WTC11 (cell line): ENCODE measurements around the gene GRIN3B. TPM values are rescaled to one million over a fixed set of nuclear protein-coding genes. Genes with fewer than 3 reads are reported as not detected.

Experiments
- ATAC-seq: fragments of 200-7000 bp; cut with Tn5 transposase; 2 replicates; pipeline ENCODE4 v1.10.0; 2021; ENCODE audit warnings: mild to moderate bottlenecking, moderate library complexity
- CTCF ChIA-PET: fragments of 300-600 bp; sonication (Branson Sonifier 250); formaldehyde crosslinking; loops from one replicate; lab custom pipeline; 2021; ENCODE audit warnings: antibody characterized with exemption; lab: Charles Lee
- POLR2A ChIA-PET: fragments of 350-600 bp; sonication (Branson Sonifier 250); formaldehyde crosslinking; loops from one replicate; lab custom pipeline; 2021; ENCODE audit warnings: antibody characterized with exemption; lab: Charles Lee
- DNase-seq: peaks from one replicate; pipeline ENCODE4 v3.0.0; 2021; ENCODE audit warnings: low spot score
- H3K27ac Mint-ChIP-seq: 2 replicates; pipeline ENCODE4 v1.8.0; 2021; ENCODE audit warnings: mixed read lengths
- H3K27me3 Mint-ChIP-seq: 2 replicates; pipeline ENCODE4 v1.8.0; 2021; ENCODE audit warnings: low read depth, mild to moderate bottlenecking, moderate library complexity, mixed read lengths
- H3K36me3 Mint-ChIP-seq: 2 replicates; pipeline ENCODE4 v1.8.0; 2021; ENCODE audit warnings: mixed read lengths
- H3K4me1 Mint-ChIP-seq: 2 replicates; pipeline ENCODE4 v1.8.0; 2022; ENCODE audit warnings: mixed read lengths
- H3K4me3 Mint-ChIP-seq: 2 replicates; pipeline ENCODE4 v1.8.0; 2021; ENCODE audit warnings: mild to moderate bottlenecking, moderate library complexity, mixed read lengths
- H3K9me3 Mint-ChIP-seq: 2 replicates; pipeline ENCODE4 v1.8.0; 2021; ENCODE audit warnings: mixed read lengths
- ATF1 ChIP-seq: sonication (generic); formaldehyde crosslinking; IDR thresholded peaks from 2 replicates; pipeline ENCODE4 v1.8.1; 2023; ENCODE audit warnings: mild to moderate bottlenecking, moderate library complexity, missing genetic modification reagents
- CBFB ChIP-seq: sonication (generic); formaldehyde crosslinking; IDR thresholded peaks from 2 replicates; pipeline ENCODE4 v1.8.1; 2022; ENCODE audit warnings: mild to moderate bottlenecking, low read depth, missing genetic modification reagents
- EMX1 ChIP-seq: fragments of 250-450 bp; sonication (Bioruptor Pico); IDR thresholded peaks from 2 replicates; pipeline ENCODE4 v1.8.0; 2021; ENCODE audit warnings: mild to moderate bottlenecking
- ETV6 ChIP-seq: sonication (generic); formaldehyde crosslinking; IDR thresholded peaks from 2 replicates; pipeline ENCODE4 v1.8.1; 2022; ENCODE audit warnings: mild to moderate bottlenecking, missing genetic modification reagents
- GTF2I ChIP-seq: fragments of 250-450 bp; sonication (Bioruptor Pico); conservative IDR thresholded peaks from 2 replicates; pipeline ENCODE4 v1.4.0; 2021; ENCODE audit warnings: mild to moderate bottlenecking
- NFE2L1 ChIP-seq: sonication (generic); formaldehyde crosslinking; IDR thresholded peaks from 2 replicates; pipeline ENCODE4 v1.8.1; 2023; ENCODE audit warnings: missing genetic modification reagents
- NR2C2 ChIP-seq: sonication (generic); formaldehyde crosslinking; IDR thresholded peaks from 2 replicates; pipeline ENCODE4 v1.8.0; 2022; ENCODE audit warnings: mild to moderate bottlenecking, missing genetic modification reagents
- OVOL2 ChIP-seq: fragments of 250-450 bp; sonication (Bioruptor Pico); IDR thresholded peaks from 2 replicates; pipeline ENCODE4 v1.9.0; 2021; ENCODE audit warnings: mild to moderate bottlenecking, borderline replicate concordance
- TEAD1 ChIP-seq: sonication (generic); formaldehyde crosslinking; IDR thresholded peaks from 2 replicates; pipeline ENCODE4 v1.8.0; 2022; ENCODE audit warnings: mild to moderate bottlenecking, missing genetic modification reagents
- ZNF138 ChIP-seq: sonication (generic); formaldehyde crosslinking; conservative IDR thresholded peaks from 2 replicates; pipeline ENCODE4 v1.8.1; 2022; ENCODE audit warnings: mild to moderate bottlenecking, moderate library complexity, missing genetic modification reagents
- total RNA-seq: library from RNA; stranded (reverse); gene quantifications from 3 replicates; pipeline ENCODE4 v1.2.3, GENCODE V29; 2021
- TF ChIP-seq, protein P1 (sequence below): fragments of 200-600 bp; IDR thresholded peaks from 2 replicates; pipeline ENCODE4 v1.8.0; 2022; ENCODE audit warnings: antibody characterized with exemption
- TF ChIP-seq, protein P2 (sequence below): sonication (generic); formaldehyde crosslinking; IDR thresholded peaks from 2 replicates; pipeline ENCODE4 v1.8.1; 2023; ENCODE audit warnings: mild to moderate bottlenecking, moderate library complexity, missing genetic modification reagents
- TF ChIP-seq, protein P3 (sequence below): sonication (generic); formaldehyde crosslinking; IDR thresholded peaks from 2 replicates; pipeline ENCODE4 v1.8.1; 2022; ENCODE audit warnings: low read depth, missing genetic modification reagents, borderline replicate concordance
- TF ChIP-seq, protein P4 (sequence below): sonication (generic); formaldehyde crosslinking; IDR thresholded peaks from 2 replicates; pipeline ENCODE4 v1.8.1; 2023; ENCODE audit warnings: mild to moderate bottlenecking, missing genetic modification reagents, moderate library complexity
- TF ChIP-seq, protein P5 (sequence below): sonication (generic); formaldehyde crosslinking; IDR thresholded peaks from 2 replicates; pipeline ENCODE4 v1.8.1; 2022; ENCODE audit warnings: mild to moderate bottlenecking, missing genetic modification reagents, moderate library complexity, borderline replicate concordance

GRIN3B gene
- total RNA-seq, 1 experiment from 2014 or later = 1.9 TPM

- no peak for DNase-seq
- ChIA-PET CTCF (interaction anchor here (0.5 to 1.6 kb wide), 17 partner anchors 9 to 290 kb away, joined by 3 to 11 read pairs (median 4); partner anchors contain the start of genes RNU6-2 and WDR18), POLR2A (interaction anchor here (1.0 kb wide), 1 partner anchor 299 kb away, joined by 3 read pairs; no protein-coding TSS in a partner anchor)
- H3K27ac Mint-ChIP-seq = no peak overlapping the region
- 0 out of 2 replicates have a peak, but pooled peaks have one; percentile 32 for ATAC-seq
- peaks cover 57% of the 10 kb centered on the region for H3K36me3 Mint-ChIP-seq
- no peaks in the 10 kb centered on the region for H3K27me3 Mint-ChIP-seq
- peaks cover 18% of the 10 kb centered on the region for H3K9me3 Mint-ChIP-seq
- H3K4me3 Mint-ChIP-seq = no peak overlapping the region
- peaks cover 3% of the 10 kb centered on the region; the same call in 1 of the 2 replicates for H3K4me1 Mint-ChIP-seq
- no peak for TF ChIP-seq NFE2L1 (CRISPR knock-in tag)
- no peak for TF ChIP-seq TEAD1 (CRISPR knock-in tag)
- TF ChIP-seq, protein P1, sequence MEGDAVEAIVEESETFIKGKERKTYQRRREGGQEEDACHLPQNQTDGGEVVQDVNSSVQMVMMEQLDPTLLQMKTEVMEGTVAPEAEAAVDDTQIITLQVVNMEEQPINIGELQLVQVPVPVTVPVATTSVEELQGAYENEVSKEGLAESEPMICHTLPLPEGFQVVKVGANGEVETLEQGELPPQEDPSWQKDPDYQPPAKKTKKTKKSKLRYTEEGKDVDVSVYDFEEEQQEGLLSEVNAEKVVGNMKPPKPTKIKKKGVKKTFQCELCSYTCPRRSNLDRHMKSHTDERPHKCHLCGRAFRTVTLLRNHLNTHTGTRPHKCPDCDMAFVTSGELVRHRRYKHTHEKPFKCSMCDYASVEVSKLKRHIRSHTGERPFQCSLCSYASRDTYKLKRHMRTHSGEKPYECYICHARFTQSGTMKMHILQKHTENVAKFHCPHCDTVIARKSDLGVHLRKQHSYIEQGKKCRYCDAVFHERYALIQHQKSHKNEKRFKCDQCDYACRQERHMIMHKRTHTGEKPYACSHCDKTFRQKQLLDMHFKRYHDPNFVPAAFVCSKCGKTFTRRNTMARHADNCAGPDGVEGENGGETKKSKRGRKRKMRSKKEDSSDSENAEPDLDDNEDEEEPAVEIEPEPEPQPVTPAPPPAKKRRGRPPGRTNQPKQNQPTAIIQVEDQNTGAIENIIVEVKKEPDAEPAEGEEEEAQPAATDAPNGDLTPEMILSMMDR = peak; percentile 87
- TF ChIP-seq, protein P2, sequence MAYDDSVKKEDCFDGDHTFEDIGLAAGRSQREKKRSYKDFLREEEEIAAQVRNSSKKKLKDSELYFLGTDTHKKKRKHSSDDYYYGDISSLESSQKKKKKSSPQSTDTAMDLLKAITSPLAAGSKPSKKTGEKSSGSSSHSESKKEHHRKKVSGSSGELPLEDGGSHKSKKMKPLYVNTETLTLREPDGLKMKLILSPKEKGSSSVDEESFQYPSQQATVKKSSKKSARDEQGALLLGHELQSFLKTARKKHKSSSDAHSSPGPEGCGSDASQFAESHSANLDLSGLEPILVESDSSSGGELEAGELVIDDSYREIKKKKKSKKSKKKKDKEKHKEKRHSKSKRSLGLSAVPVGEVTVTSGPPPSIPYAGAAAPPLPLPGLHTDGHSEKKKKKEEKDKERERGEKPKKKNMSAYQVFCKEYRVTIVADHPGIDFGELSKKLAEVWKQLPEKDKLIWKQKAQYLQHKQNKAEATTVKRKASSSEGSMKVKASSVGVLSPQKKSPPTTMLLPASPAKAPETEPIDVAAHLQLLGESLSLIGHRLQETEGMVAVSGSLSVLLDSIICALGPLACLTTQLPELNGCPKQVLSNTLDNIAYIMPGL (CRISPR knock-in tag) = no peak; the same call in 1 of the 2 replicates
- no peak for TF ChIP-seq ZNF138 (CRISPR knock-in tag)
- no peak for TF ChIP-seq ETV6 (CRISPR knock-in tag)
Observed at GRCh38 chr19:970695-971094, 29.5 kb upstream of the GRIN3B start.

- CTCF ChIA-PET = interaction anchor here (1.3 to 1.6 kb wide), 2 partner anchors 10 to 15 kb away, joined by 4 to 11 read pairs; no protein-coding TSS in a partner anchor
- Mint-ChIP-seq H3K27ac (no peak overlapping the region), H3K4me1 (peaks cover 3% of the 10 kb centered on the region; the same call in 1 of the 2 replicates)
- TF ChIP-seq OVOL2 = no peak
- TF ChIP-seq, protein P3, sequence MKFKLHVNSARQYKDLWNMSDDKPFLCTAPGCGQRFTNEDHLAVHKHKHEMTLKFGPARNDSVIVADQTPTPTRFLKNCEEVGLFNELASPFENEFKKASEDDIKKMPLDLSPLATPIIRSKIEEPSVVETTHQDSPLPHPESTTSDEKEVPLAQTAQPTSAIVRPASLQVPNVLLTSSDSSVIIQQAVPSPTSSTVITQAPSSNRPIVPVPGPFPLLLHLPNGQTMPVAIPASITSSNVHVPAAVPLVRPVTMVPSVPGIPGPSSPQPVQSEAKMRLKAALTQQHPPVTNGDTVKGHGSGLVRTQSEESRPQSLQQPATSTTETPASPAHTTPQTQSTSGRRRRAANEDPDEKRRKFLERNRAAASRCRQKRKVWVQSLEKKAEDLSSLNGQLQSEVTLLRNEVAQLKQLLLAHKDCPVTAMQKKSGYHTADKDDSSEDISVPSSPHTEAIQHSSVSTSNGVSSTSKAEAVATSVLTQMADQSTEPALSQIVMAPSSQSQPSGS (CRISPR knock-in tag) = no peak
- TF ChIP-seq NR2C2 = no peak
- TF ChIP-seq, protein P4, sequence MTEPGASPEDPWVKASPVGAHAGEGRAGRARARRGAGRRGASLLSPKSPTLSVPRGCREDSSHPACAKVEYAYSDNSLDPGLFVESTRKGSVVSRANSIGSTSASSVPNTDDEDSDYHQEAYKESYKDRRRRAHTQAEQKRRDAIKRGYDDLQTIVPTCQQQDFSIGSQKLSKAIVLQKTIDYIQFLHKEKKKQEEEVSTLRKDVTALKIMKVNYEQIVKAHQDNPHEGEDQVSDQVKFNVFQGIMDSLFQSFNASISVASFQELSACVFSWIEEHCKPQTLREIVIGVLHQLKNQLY = no peak
- no peak for TF ChIP-seq EMX1 (CRISPR knock-in tag)
- TF ChIP-seq, protein P5, sequence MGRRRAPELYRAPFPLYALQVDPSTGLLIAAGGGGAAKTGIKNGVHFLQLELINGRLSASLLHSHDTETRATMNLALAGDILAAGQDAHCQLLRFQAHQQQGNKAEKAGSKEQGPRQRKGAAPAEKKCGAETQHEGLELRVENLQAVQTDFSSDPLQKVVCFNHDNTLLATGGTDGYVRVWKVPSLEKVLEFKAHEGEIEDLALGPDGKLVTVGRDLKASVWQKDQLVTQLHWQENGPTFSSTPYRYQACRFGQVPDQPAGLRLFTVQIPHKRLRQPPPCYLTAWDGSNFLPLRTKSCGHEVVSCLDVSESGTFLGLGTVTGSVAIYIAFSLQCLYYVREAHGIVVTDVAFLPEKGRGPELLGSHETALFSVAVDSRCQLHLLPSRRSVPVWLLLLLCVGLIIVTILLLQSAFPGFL (CRISPR knock-in tag) = no peak
- TF ChIP-seq, all 79 proteins: peak for 0
- Mint-ChIP-seq H3K9me3 (peaks cover 13% of the 10 kb centered on the region), H3K36me3 (peaks cover 46% of the 10 kb centered on the region), H3K27me3 (no peaks in the 10 kb centered on the region), H3K4me3 (no peak overlapping the region)
- no peak for ATAC-seq
- POLR2A ChIA-PET = interaction anchor here (0.7 kb wide), 1 partner anchor 231 kb away, joined by 4 read pairs; no protein-coding TSS in a partner anchor
- no peak for DNase-seq
Observed at GRCh38 chr19:971795-972194, 28.4 kb upstream of the GRIN3B start.

DNA sequence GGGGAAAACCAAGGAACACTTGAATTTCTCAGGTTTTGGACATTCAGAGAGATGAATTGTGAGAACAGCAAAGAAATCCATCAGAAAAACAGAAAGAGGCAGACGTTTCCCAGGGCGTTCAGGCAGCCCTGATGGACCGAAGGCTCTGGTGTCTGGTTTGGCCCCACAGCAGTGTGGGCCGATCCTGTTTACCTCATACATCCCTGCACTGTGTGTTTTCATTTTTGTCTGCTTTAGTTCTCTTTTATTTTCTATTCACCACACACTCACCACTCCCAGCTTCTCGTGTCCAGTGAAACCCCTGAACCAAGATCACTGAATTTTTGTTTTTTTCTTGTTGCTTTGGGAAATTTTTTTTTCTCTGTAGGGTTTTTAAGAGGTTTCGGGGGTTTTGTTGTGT, 27.9 kb upstream of the GRIN3B start:
- H3K36me3 Mint-ChIP-seq = peaks cover 41% of the 10 kb centered on the region
- ATAC-seq (no peak), DNase-seq (no peak)
- no peak overlapping the region for H3K27ac Mint-ChIP-seq
- peaks cover 12% of the 10 kb centered on the region for H3K9me3 Mint-ChIP-seq
- no peaks in the 10 kb centered on the region for H3K27me3 Mint-ChIP-seq
- no peak overlapping the region for H3K4me3 Mint-ChIP-seq
- POLR2A ChIA-PET = interaction anchor here (0.7 kb wide), 3 partner anchors 10 to 232 kb away, joined by 3 to 7 read pairs (median 4); no protein-coding TSS in a partner anchor
- peaks cover 3% of the 10 kb centered on the region; the same call in 1 of the 2 replicates for H3K4me1 Mint-ChIP-seq
- TF ChIP-seq GTF2I (CRISPR knock-in tag) = peak; percentile 64; the same call in 1 of the 2 replicates
- no peak for TF ChIP-seq ATF1 (CRISPR knock-in tag)
- TF ChIP-seq CBFB (CRISPR knock-in tag) = no peak
- CTCF ChIA-PET = no interaction called here
